GM06990 (cell line): Measurements from ENCODE around the gene LZTR1.

Source experiments
- DNase-seq: peaks from one replicate; pipeline ENCODE4 v3.0.0-alpha.2; 2011; ENCODE audit not compliant: insufficient read length; ENCODE audit errors: extremely low read depth
- H3K27me3 ChIP-seq: replicated peaks from 2 replicates; pipeline ENCODE4 v1.6.0; 2011; ENCODE audit warnings: low read length; ENCODE audit not compliant: control insufficient read depth, insufficient read depth
- H3K36me3 ChIP-seq: 2 replicates; pipeline ENCODE4 v1.5.1; 2011; ENCODE audit warnings: low read length; ENCODE audit not compliant: control insufficient read depth, insufficient read depth
- H3K4me3 ChIP-seq: replicated peaks from 2 replicates; pipeline ENCODE4 v1.5.1; 2011; ENCODE audit warnings: low read depth, mild to moderate bottlenecking, control low read depth, low read length
- CTCF ChIP-seq: IDR thresholded peaks from 2 replicates; pipeline ENCODE4 v1.5.1; 2011; ENCODE audit warnings: low read length, control low read depth, mild to moderate bottlenecking, inconsistent platforms; ENCODE audit not compliant: insufficient read depth, poor library complexity, severe bottlenecking

LZTR1 gene

GRCh38 chr22:20996598-20997535, 14.8 kb downstream of the LZTR1 start:
- no peak for DNase-seq
- Histone ChIP-seq H3K27me3 (no peaks in the 10 kb centered on the region), H3K36me3 (peaks cover 36% of the 10 kb centered on the region), H3K4me3 (no peak overlapping the region)
- TF ChIP-seq CTCF, result no peak

- H3K4me3 ChIP-seq, result no peak overlapping the region
- no peak for TF ChIP-seq CTCF
- DNase-seq, result no peak
- H3K27me3 ChIP-seq, result no peaks in the 10 kb centered on the region
- peaks cover 33% of the 10 kb centered on the region for H3K36me3 ChIP-seq
Observed at GRCh38 chr22:20997536-20998257, 15.6 kb downstream of the LZTR1 start.

- Histone ChIP-seq H3K36me3 (peaks cover 26% of the 10 kb centered on the region), H3K4me3 (no peak overlapping the region), H3K27me3 (no peaks in the 10 kb centered on the region)
- no peak for TF ChIP-seq CTCF
- DNase-seq, result no peak
Observed at GRCh38 chr22:20998411-20999336, 16.6 kb downstream of the LZTR1 start.

GRCh38 chr22:20999350-21000206, 17.5 kb downstream of the LZTR1 start:
- H3K36me3 ChIP-seq, result peaks cover 24% of the 10 kb centered on the region
- no peak for TF ChIP-seq CTCF
- H3K27me3 ChIP-seq, result no peaks in the 10 kb centered on the region
- no peak for DNase-seq
- H3K4me3 ChIP-seq, result no peak overlapping the region; the same call in 1 of the 2 replicates
